VCaP (cell line): ENCODE measurements around the gene SRP14.
A peak's percentile ranks its signal among the peaks of the same experiment; 100 is the strongest.

Experiments used
- H3K27ac ChIP-seq: fragments of 450-650 bp; 2 replicates; pipeline ENCODE4 v1.5.1; 2017
- CTCF ChIP-seq: fragments of 450-650 bp; conservative IDR thresholded peaks from 2 replicates; pipeline ENCODE4 v1.5.1; 2017; ENCODE audit warnings: mild to moderate bottlenecking, moderate library complexity

Gene SRP14, protein sequence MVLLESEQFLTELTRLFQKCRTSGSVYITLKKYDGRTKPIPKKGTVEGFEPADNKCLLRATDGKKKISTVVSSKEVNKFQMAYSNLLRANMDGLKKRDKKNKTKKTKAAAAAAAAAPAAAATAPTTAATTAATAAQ

GRCh38 chr15:40038638-40039543, at the start of gene SRP14:
TSS of gene SRP14 (minus strand) at chr15:40039181. CDS start at chr15:40039116, 65 bp downstream.
- H3K27ac ChIP-seq, result peak within 1 kb of the TSS; percentile 94
- no peak for TF ChIP-seq CTCF

- H3K27ac ChIP-seq, result no peak overlapping the region
- TF ChIP-seq CTCF, result no peak
Measured at GRCh38 chr15:40087991-40088928, 49.3 kb upstream of the SRP14 start.

- no peak overlapping the region for H3K27ac ChIP-seq
Measured at GRCh38 chr15:40087068-40087810, 48.3 kb upstream of the SRP14 start.

DNA sequence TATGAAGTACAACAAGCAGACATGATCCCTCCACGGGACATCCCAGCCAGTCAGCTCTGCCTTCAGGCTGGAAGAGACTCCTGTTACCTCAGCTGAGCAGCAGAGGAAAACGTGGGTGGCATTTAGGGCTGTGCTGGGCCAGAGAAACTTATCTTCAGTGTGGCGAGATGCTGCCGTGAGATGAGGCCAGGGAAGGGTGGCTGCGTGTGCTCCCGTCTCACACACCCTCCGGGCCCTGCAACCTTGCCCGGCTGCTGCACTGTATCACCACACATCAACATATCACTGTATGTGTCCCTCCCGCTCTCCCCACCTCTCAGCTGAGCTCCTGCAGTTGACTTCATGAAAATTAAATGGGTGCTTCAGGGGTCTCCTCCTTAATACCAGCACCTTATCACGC, 46.3 kb upstream of the SRP14 start:
- H3K27ac ChIP-seq, result no peak overlapping the region
- TF ChIP-seq CTCF, result no peak

More at GRCh38 chr15:40087068-40087810, 48.3 kb upstream of the SRP14 start:
- TF ChIP-seq CTCF, result no peak

DNA sequence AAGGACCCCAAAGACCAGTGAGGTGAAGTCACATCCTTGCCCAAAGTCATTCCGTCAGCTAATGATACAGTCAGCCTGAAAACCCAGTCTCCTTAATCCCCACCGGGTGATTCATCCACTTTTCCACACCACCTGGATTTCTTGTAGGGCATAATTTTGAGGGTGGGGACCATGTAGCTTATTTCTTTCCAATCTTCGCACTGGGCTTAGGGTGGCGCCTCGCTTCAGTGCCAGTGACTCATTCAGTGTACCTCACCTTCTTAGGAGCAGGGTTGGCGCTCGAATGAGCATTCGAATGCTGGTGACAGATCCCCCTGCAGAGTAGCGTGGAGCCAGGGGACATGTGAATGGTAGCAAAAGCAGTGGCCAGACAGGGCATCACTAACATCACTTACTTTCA, 45.7 kb upstream of the SRP14 start:
- no peak overlapping the region for H3K27ac ChIP-seq

More for the DNA sequence above, 45.7 kb upstream of the SRP14 start:
- no peak for TF ChIP-seq CTCF
